GM23338 (cell line): ENCODE data around the gene BCL10.

ENCODE experiments used
- CREB1 ChIP-seq: fragments of 250-450 bp; sonication (Bioruptor Pico); IDR thresholded peaks from 2 replicates; pipeline ENCODE4 v1.5.0; 2020; ENCODE audit warnings: low read depth, mild to moderate bottlenecking, moderate library complexity
- CTCF ChIP-seq, 2 experiments: fragments of 200-600 bp in 1 of 2; sonication (generic) in 1 of 2; conservative IDR thresholded peaks; 2 replicates each; pipeline versions ENCODE4 v1.5.1 to v1.6.1; 2016 to 2017; ENCODE audit warnings: antibody characterized with exemption in 2 of 2, low read depth in 2 of 2, mild to moderate bottlenecking in 2 of 2, moderate library complexity in 1 of 2
- ETS1 ChIP-seq: IDR thresholded peaks from 2 replicates; pipeline ENCODE4 v1.6.1; 2016; ENCODE audit warnings: antibody characterized with exemption
- EZH2 ChIP-seq: fragments of 200-600 bp; sonication (generic); IDR thresholded peaks from one replicate; pipeline ENCODE4 v1.8.0; 2017; ENCODE audit warnings: antibody characterized with exemption, mild to moderate bottlenecking, low read depth; ENCODE audit not compliant: unreplicated experiment
- EZH2phosphoT487 ChIP-seq: fragments of 200-600 bp; sonication (generic); IDR thresholded peaks from one replicate; pipeline ENCODE4 v1.8.1; 2018; ENCODE audit warnings: antibody characterized with exemption; ENCODE audit not compliant: unreplicated experiment
- NANOG ChIP-seq: IDR thresholded peaks from 2 replicates; pipeline ENCODE4 v1.6.1; 2016; ENCODE audit warnings: antibody characterized with exemption, borderline replicate concordance
- POLR2AphosphoS5 ChIP-seq: IDR thresholded peaks from 2 replicates; pipeline ENCODE4 v1.6.1; 2016; ENCODE audit warnings: antibody characterized with exemption, low read depth
- REST ChIP-seq: IDR thresholded peaks from one replicate; pipeline ENCODE4 v1.6.1; 2018; ENCODE audit warnings: antibody characterized with exemption; ENCODE audit not compliant: unreplicated experiment
- ZNF114 ChIP-seq: fragments of 250-450 bp; sonication (Bioruptor Pico); IDR thresholded peaks from 2 replicates; pipeline ENCODE4 v1.5.0; 2020; ENCODE audit warnings: mild to moderate bottlenecking, moderate library complexity

- TF ChIP-seq CTCF (conservative IDR thresholded peaks at IDR 0.05; ENCODE audit: low read depth in 2 of 2): no peak
- no peak for TF ChIP-seq EZH2phosphoT487
- TF ChIP-seq REST: no peak
- TF ChIP-seq EZH2: no peak
- no peak for TF ChIP-seq POLR2AphosphoS5
- TF ChIP-seq CREB1 (CRISPR knock-in tag): no peak
- TF ChIP-seq ZNF114: no peak
- no peak for TF ChIP-seq NANOG
- no peak for TF ChIP-seq ETS1
Measured at GRCh38 chr1:85295006-85295431, 18.6 kb upstream of the BCL10 start.
